GM18870 (cell line): ENCODE results near the gene MACROD2.
A peak's percentile ranks its signal among the peaks of the same experiment; 100 is the strongest.
"Not testable (repeated sequence)": the region's sequence is repeated elsewhere in the genome, so short reads cannot be mapped to it uniquely, and the experiment has no call there.

Experiments used
- ATAC-seq: cut with Tn5 transposase; IDR thresholded peaks from one replicate; pipeline ENCODE4 v1.9.1; 2021; ENCODE audit warnings: moderate library complexity; ENCODE audit not compliant: unreplicated experiment

MACROD2 gene

GRCh38 chr20:15520930-15521524 is 1525.7 kb downstream of the MACROD2 start:
- no peak for ATAC-seq

- no peak for ATAC-seq
Observed at GRCh38 chr20:15523400-15523799, 1528.1 kb downstream of the MACROD2 start.

GRCh38 chr20:15528391-15529111 is 1533.2 kb downstream of the MACROD2 start:
- no peak for ATAC-seq

- ATAC-seq, result no peak
Observed at GRCh38 chr20:15535863-15536262, 1540.5 kb downstream of the MACROD2 start.

- not testable (repeated sequence) for ATAC-seq
Observed at GRCh38 chr20:15537200-15537599, 1541.9 kb downstream of the MACROD2 start.

GRCh38 chr20:15542655-15543054 is 1547.3 kb downstream of the MACROD2 start:
- no peak for ATAC-seq

GRCh38 chr20:15544742-15545141 is 1549.4 kb downstream of the MACROD2 start:
- ATAC-seq, result no peak

- ATAC-seq, result no peak
Observed at GRCh38 chr20:15546525-15547023, 1551.3 kb downstream of the MACROD2 start.

GRCh38 chr20:15547119-15547518 is 1551.8 kb downstream of the MACROD2 start:
- ATAC-seq, result no peak

- ATAC-seq, result no peak
Observed at GRCh38 chr20:15550116-15550870, 1555.0 kb downstream of the MACROD2 start.

GRCh38 chr20:15555913-15556312 is 1560.6 kb downstream of the MACROD2 start:
- ATAC-seq, result no peak

GRCh38 chr20:15556869-15557268 is 1561.6 kb downstream of the MACROD2 start:
- no peak for ATAC-seq

GRCh38 chr20:15561070-15561569 is 1565.8 kb downstream of the MACROD2 start:
- ATAC-seq, result no peak

- ATAC-seq, result no peak
Observed at GRCh38 chr20:15561707-15562404, 1566.5 kb downstream of the MACROD2 start.

GRCh38 chr20:15563836-15564235 is 1568.5 kb downstream of the MACROD2 start:
- ATAC-seq, result no peak

GRCh38 chr20:15564981-15565380 is 1569.7 kb downstream of the MACROD2 start:
- ATAC-seq, result peak; percentile 54

GRCh38 chr20:15565786-15566185 is 1570.5 kb downstream of the MACROD2 start:
- ATAC-seq, result no peak

- no peak for ATAC-seq
Observed at GRCh38 chr20:15567219-15567618, 1571.9 kb downstream of the MACROD2 start.

GRCh38 chr20:15570156-15570555 is 1574.8 kb downstream of the MACROD2 start:
- no peak for ATAC-seq

- ATAC-seq, result no peak
Observed at GRCh38 chr20:15571056-15571455, 1575.7 kb downstream of the MACROD2 start.

- no peak for ATAC-seq
Observed at GRCh38 chr20:15575255-15575654, 1579.9 kb downstream of the MACROD2 start.
